ENCODE results near the gene GSN. TPM values are rescaled to one million over a fixed set of nuclear protein-coding genes. Genes with fewer than 3 reads are reported as not detected.

GSN gene
- total RNA-seq, 2 experiments from 2014 or later, result 2.6 to 2.7 TPM

- ATAC-seq (ENCODE audit: poor library complexity) (no peak), DNase-seq (peak in 3 of 14 experiments; percentile 55 to 76 (median 60))
- peak overlapping the region in 1 of 2 donors; percentile 43 for H3K27ac ChIP-seq (ENCODE audit: low read depth in 1 of 2, low read length in 2 of 2)
Observed at GRCh38 chr9:121358751-121359150, 90.8 kb downstream of the GSN start.

GRCh38 chr9:121359351-121360294 lies 91.7 kb downstream of the GSN start:
- CTCF ChIA-PET, result interaction anchor here (1.9 kb wide), 1 partner anchor 39 kb away, joined by 11 read pairs; no protein-coding TSS in a partner anchor
- Mint-ChIP-seq H3K27me3 (no peaks in the 10 kb centered on the region), H3K9me3 (no peaks in the 10 kb centered on the region), H3K4me3 (no peak overlapping the region), H3K4me1 (ENCODE audit: low read depth) (peaks cover 61% of the 10 kb centered on the region), H3K27ac (peak overlapping the region; percentile 55), H3K36me3 (ENCODE audit: low read depth) (peaks cover 4% of the 10 kb centered on the region)
- intact Hi-C loops (cut with DNase I, micrococcal nuclease), result no loop called here
- ATAC-seq (ENCODE audit: poor library complexity), result no peak
- H3K4me3 ChIP-seq (ENCODE audit: low read length), result no peak overlapping the region
- H3K27me3 ChIP-seq (ENCODE audit: control insufficient read depth in 1 of 2, insufficient read depth in 2 of 2, low read length in 2 of 2), result no peaks in the 10 kb centered on the region
- H3K9me3 ChIP-seq (ENCODE audit: control insufficient read depth in 1 of 2, insufficient read depth in 1 of 2, low read length in 2 of 2), result no peaks in the 10 kb centered on the region
- POLR2A ChIA-PET, result interaction anchor here (1.6 kb wide), 1 partner anchor 9 kb away, joined by 5 read pairs; no protein-coding TSS in a partner anchor
- peaks cover 6% of the 10 kb centered on the region for H3K36me3 ChIP-seq (ENCODE audit: insufficient read depth, low read length)
- no peak for TF ChIP-seq CTCF (IDR thresholded peaks at IDR 0.05)
- DNase-seq, result no peak
- peak overlapping the region in 1 of 2 donors; percentile 36 for H3K27ac ChIP-seq (ENCODE audit: low read depth in 1 of 2, low read length in 2 of 2)
- H3K4me1 ChIP-seq (ENCODE audit: insufficient read depth, low read length), result peaks cover 34% of the 10 kb centered on the region

More at GRCh38 chr9:121358751-121359150, 90.8 kb downstream of the GSN start:
- no peaks in the 10 kb centered on the region for H3K27me3 Mint-ChIP-seq
- H3K4me3 Mint-ChIP-seq, result peak overlapping the region; percentile 49
- peaks cover 61% of the 10 kb centered on the region for H3K4me1 Mint-ChIP-seq (ENCODE audit: low read depth)
- peak overlapping the region; percentile 55 for H3K27ac Mint-ChIP-seq
- ChIA-PET CTCF (interaction anchor here (1.8 to 1.9 kb wide), 2 partner anchors 9 to 39 kb away, joined by 5 to 11 read pairs; no protein-coding TSS in a partner anchor), POLR2A (interaction anchor here (1.6 kb wide), 1 partner anchor 9 kb away, joined by 5 read pairs; no protein-coding TSS in a partner anchor)
- Histone ChIP-seq H3K4me3 (ENCODE audit: low read length) (peak overlapping the region; percentile 7), H3K4me1 (ENCODE audit: insufficient read depth, low read length) (peaks cover 42% of the 10 kb centered on the region), H3K9me3 (ENCODE audit: control insufficient read depth in 1 of 2, insufficient read depth in 1 of 2, low read length in 2 of 2) (no peaks in the 10 kb centered on the region), H3K27me3 (ENCODE audit: control insufficient read depth in 1 of 2, insufficient read depth in 2 of 2, low read length in 2 of 2) (no peaks in the 10 kb centered on the region), H3K36me3 (ENCODE audit: insufficient read depth, low read length) (peaks cover 13% of the 10 kb centered on the region)
- no peak for TF ChIP-seq CTCF (IDR thresholded peaks at IDR 0.05)
- no peaks in the 10 kb centered on the region for H3K9me3 Mint-ChIP-seq
- intact Hi-C loops (cut with DNase I, micrococcal nuclease), result no loop called here
- H3K36me3 Mint-ChIP-seq (ENCODE audit: low read depth), result peaks cover 5% of the 10 kb centered on the region

- H3K9me3 ChIP-seq (ENCODE audit: control insufficient read depth in 1 of 2, insufficient read depth in 1 of 2, low read length in 2 of 2), result no peaks in the 10 kb centered on the region
- no peak for TF ChIP-seq CTCF (IDR thresholded peaks at IDR 0.05)
- DNase-seq, result no peak
- H3K27ac ChIP-seq (ENCODE audit: low read depth in 1 of 2, low read length in 2 of 2), result no peak overlapping the region
- no peak for ATAC-seq (ENCODE audit: poor library complexity)
- H3K36me3 ChIP-seq (ENCODE audit: insufficient read depth, low read length), result peaks cover 2% of the 10 kb centered on the region
- intact Hi-C loops (cut with DNase I, micrococcal nuclease), result no loop called here
- ChIA-PET POLR2A (no interaction called here), CTCF (interaction anchor here (0.7 kb wide), 1 partner anchor 569 kb away, joined by 3 read pairs; no protein-coding TSS in a partner anchor)
- peaks cover 4% of the 10 kb centered on the region for H3K36me3 Mint-ChIP-seq (ENCODE audit: low read depth)
- no peak overlapping the region for H3K4me3 ChIP-seq (ENCODE audit: low read length)
- H3K27ac Mint-ChIP-seq, result no peak overlapping the region
- no peaks in the 10 kb centered on the region for H3K27me3 ChIP-seq (ENCODE audit: control insufficient read depth in 1 of 2, insufficient read depth in 2 of 2, low read length in 2 of 2)
- H3K9me3 Mint-ChIP-seq, result no peaks in the 10 kb centered on the region
- no peak overlapping the region for H3K4me3 Mint-ChIP-seq
- peaks cover 24% of the 10 kb centered on the region for H3K4me1 ChIP-seq (ENCODE audit: insufficient read depth, low read length)
- no peaks in the 10 kb centered on the region for H3K27me3 Mint-ChIP-seq
- peaks cover 70% of the 10 kb centered on the region for H3K4me1 Mint-ChIP-seq (ENCODE audit: low read depth)
Observed at GRCh38 chr9:121360601-121361374, 92.8 kb downstream of the GSN start.

All from CD4-positive, alpha-beta T cell (primary cell).